C4-2B (cell line): ENCODE results near the gene OLFML3.

Experiments used
- CTCF ChIP-seq: fragments of 450-650 bp; conservative IDR thresholded peaks from 2 replicates; pipeline ENCODE4 v1.5.1; 2017; ENCODE audit warnings: mild to moderate bottlenecking
- ZFX ChIP-seq: fragments of 450-650 bp; IDR thresholded peaks from 2 replicates; pipeline ENCODE4 v1.6.1; 2017

- no peak for TF ChIP-seq CTCF
- TF ChIP-seq ZFX: no peak
Measured at GRCh38 chr1:113946112-113946511, 33.2 kb upstream of the OLFML3 start.
